Esophagus muscularis mucosa (tissue), 3 donors: Measurements from ENCODE around the gene ZNF516.

Experiments
- POLR2A ChIP-seq: fragments of 450-650 bp; IDR thresholded peaks from one replicate; pipeline ENCODE4 v1.6.1; 2017; ENCODE audit warnings: antibody characterized with exemption, moderate library complexity, mild to moderate bottlenecking, low read depth
- TF ChIP-seq, protein P1 (sequence below), 3 experiments: fragments of 200-600 bp in 2 of 3; fragments of 450-650 bp in 1 of 3; sonication (generic) in 2 of 3; IDR thresholded peaks; one replicate each; pipeline ENCODE4 v1.5.1; 2017 to 2019; ENCODE audit warnings: antibody characterized with exemption in 3 of 3, mild to moderate bottlenecking in 2 of 3, moderate library complexity in 1 of 3

- TF ChIP-seq, protein P1, sequence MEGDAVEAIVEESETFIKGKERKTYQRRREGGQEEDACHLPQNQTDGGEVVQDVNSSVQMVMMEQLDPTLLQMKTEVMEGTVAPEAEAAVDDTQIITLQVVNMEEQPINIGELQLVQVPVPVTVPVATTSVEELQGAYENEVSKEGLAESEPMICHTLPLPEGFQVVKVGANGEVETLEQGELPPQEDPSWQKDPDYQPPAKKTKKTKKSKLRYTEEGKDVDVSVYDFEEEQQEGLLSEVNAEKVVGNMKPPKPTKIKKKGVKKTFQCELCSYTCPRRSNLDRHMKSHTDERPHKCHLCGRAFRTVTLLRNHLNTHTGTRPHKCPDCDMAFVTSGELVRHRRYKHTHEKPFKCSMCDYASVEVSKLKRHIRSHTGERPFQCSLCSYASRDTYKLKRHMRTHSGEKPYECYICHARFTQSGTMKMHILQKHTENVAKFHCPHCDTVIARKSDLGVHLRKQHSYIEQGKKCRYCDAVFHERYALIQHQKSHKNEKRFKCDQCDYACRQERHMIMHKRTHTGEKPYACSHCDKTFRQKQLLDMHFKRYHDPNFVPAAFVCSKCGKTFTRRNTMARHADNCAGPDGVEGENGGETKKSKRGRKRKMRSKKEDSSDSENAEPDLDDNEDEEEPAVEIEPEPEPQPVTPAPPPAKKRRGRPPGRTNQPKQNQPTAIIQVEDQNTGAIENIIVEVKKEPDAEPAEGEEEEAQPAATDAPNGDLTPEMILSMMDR (IDR thresholded peaks at IDR 0.05): no peak
- TF ChIP-seq POLR2A: no peak
Measured at GRCh38 chr18:76382275-76382674, 112.8 kb downstream of the ZNF516 start.
